ENCODE results near the gene ZNF614. TPM values are rescaled to one million over a fixed set of nuclear protein-coding genes. Genes with fewer than 3 reads are reported as not detected.

The ZNF614 gene
- total RNA-seq (2013; cell fraction: nucleolus; rRNA removed), result 18.3 and 18.5 TPM in 2 replicates
- total RNA-seq (2014; rRNA removed) (9.3 and 11.6 TPM in 2 replicates), total RNA-seq (2014; rRNA removed; fragmentation: Illumina TruSeq; extraction: Trizol) (12.8 TPM in 2 replicates), total RNA-seq (2021) (9.2 and 9.8 TPM in 2 replicates), polyA plus RNA-seq (2011; rRNA removed) (10.0 and 12.5 TPM in 2 replicates), polyA plus RNA-seq (2014; fragmentation: Illumina TruSeq; extraction: Trizol) (9.8 and 12.7 TPM in 2 replicates), polyA plus RNA-seq (2014; fragmentation: Nextera tagmentation; extraction: Ambion mirVana) (1 to 10 TPM; 3.9 to 5.3 TPM), polyA plus RNA-seq (2014; rRNA removed) (5.0 and 5.4 TPM in 2 replicates), polyA plus RNA-seq (2016; fragmentation: Nextera tagmentation; extraction: Ambion mirVana) (10 to 100 TPM; 11.7 to 16.0 TPM), polyA minus RNA-seq (2011; rRNA and poly(A)+ RNA removed) (6.9 and 11.8 TPM in 2 replicates), Bru-seq, nascent RNA (percentile 84 among the genes with signal in this experiment), BruChase-seq, experiment 1, labeled RNA remaining after a 6-hour chase (percentile 77 among the genes with signal in this experiment), BruChase-seq, experiment 2, labeled RNA remaining after a 2-hour chase (percentile 85 among the genes with signal in this experiment)
- polyA plus RNA-seq (2011; ENCODE audit: low read depth), result 3.7 TPM
- polyA plus RNA-seq (2011; cell fraction: cytosol; rRNA removed), result 4.2 and 4.8 TPM in 2 replicates
- 5.9 and 6.9 TPM in 2 replicates for polyA plus RNA-seq (2011; cell fraction: nucleus; rRNA removed)
- 4.7 and 5.9 TPM in 2 replicates for polyA plus RNA-seq (2012)
- polyA minus RNA-seq (2011; cell fraction: cytosol; rRNA and poly(A)+ RNA removed), result 2.9 and 3.5 TPM in 2 replicates
- 5.0 and 5.8 TPM in 2 replicates for polyA minus RNA-seq (2011; cell fraction: nucleus; rRNA and poly(A)+ RNA removed)
- long read RNA-seq, experiment 1, full-length matches to known transcripts, result 4 of 5 reads
- long read RNA-seq, experiment 1, partial matches to known transcripts, result 0 of 5 reads
- long read RNA-seq, experiment 1, other reads (novel, unspliced or antisense), result 1 of 5 reads
- long read RNA-seq, experiment 2, full-length matches to known transcripts, result 30 of 37 reads
- long read RNA-seq, experiment 2, partial matches to known transcripts, result 1 of 37 reads
- long read RNA-seq, experiment 2, other reads (novel, unspliced or antisense), result 6 of 37 reads

GRCh38 chr19:52028027-52028779 lies at the start of gene ZNF614:
TSS of gene ZNF614 (minus strand) at chr19:52028379. CDS start at chr19:52025745, 2,634 bp downstream.
- ChIA-PET CTCF (no interaction called here), RAD21 (ENCODE audit: unreplicated experiment) (interaction anchor here (1.4 kb wide), 1 partner anchor 21 kb away, joined by 7 read pairs; the partner anchor contains the start of gene ZNF432), POLR2A (interaction anchor here (0.7 kb wide), 1 partner anchor 20 kb away, joined by 3 read pairs; the partner anchor contains the start of gene ZNF615), SMC1A (ENCODE audit: uncharacterized antibody, unreplicated experiment) (interaction anchor here (1.0 kb wide), 1 partner anchor 20 kb away, joined by 5 read pairs; no protein-coding TSS in a partner anchor)
- H3K4me3 ChIP-seq, result peak within 1 kb of the TSS; percentile 87
- H3K27ac ChIP-seq (ENCODE audit: control insufficient read depth, insufficient read depth), result peak within 1 kb of the TSS; percentile 79
- H3K4me2 ChIP-seq (ENCODE audit: control insufficient read depth, insufficient read depth), result peak within 1 kb of the TSS; percentile 80
- 1% methylated on average over 53 of the region's 53 CpGs for WGBS (ENCODE audit: insufficient coverage, insufficient replicate concordance, low lambda C conversion rate, missing lambda C conversion rate)
- no peaks in the 10 kb centered on the region; the same call in 1 of the 2 replicates for H3K4me1 ChIP-seq (ENCODE audit: control insufficient read depth, insufficient read depth, low read length)
- H4K20me1 ChIP-seq (ENCODE audit: control insufficient read depth, insufficient read depth), result no peaks in the 10 kb centered on the region
- H2AFZ ChIP-seq (ENCODE audit: control insufficient read depth, low read depth, low read length), result peak within 1 kb of the TSS; percentile 90
- H3K79me2 ChIP-seq (ENCODE audit: control insufficient read depth, insufficient read depth, low read length), result peaks cover 10% of the 10 kb centered on the region
- H3K9me3 ChIP-seq (replicated peaks; ENCODE audit: control insufficient read depth, insufficient read depth, low read length), result peaks cover 32% of the 10 kb centered on the region
- FAIRE-seq (peak; percentile 84), DNase-seq (ENCODE audit: low read depth, low spot score) (peak; percentile 49), ATAC-seq (peak; percentile 94)
- in situ Hi-C loops (cut with MboI), result no loop called here
- peaks cover 2 to 11% of the 10 kb centered on the region in 2 experiments; a peak in 3 of 4 replicates for H3K36me3 ChIP-seq (ENCODE audit: control insufficient read depth in 2 of 2, insufficient read depth in 2 of 2, low read length in 1 of 2)
- H3K9ac ChIP-seq (ENCODE audit: control insufficient read depth, insufficient read depth, low read length), result peak within 1 kb of the TSS; percentile 87
- H3K27me3 ChIP-seq (replicated peaks in 1 of 2; ENCODE audit: control insufficient read depth in 2 of 2, insufficient read depth in 2 of 2, low read length in 1 of 2), result no peaks in the 10 kb centered on the region
- BruUV-seq (replicated peaks), result no TSS peak
- intact Hi-C loops (cut with micrococcal nuclease; ENCODE audit: unreplicated experiment), result loop anchor here (1.0 kb wide), 1 partner anchor 20 kb away; the partner anchor contains the start of gene ZNF432
- TF ChIP-seq SREBF2 (IDR thresholded peaks at IDR 0.05; ENCODE audit: low read length) (no peak), RAD51 (IDR thresholded peaks at IDR 0.05) (no peak), MAX (IDR thresholded peaks at IDR 0.05; ENCODE audit: low read depth, low read length) (peak; percentile 49), NFYB (IDR thresholded peaks at IDR 0.05; ENCODE audit: insufficient read depth, low read depth, low read length) (no peak), CEBPZ (IDR thresholded peaks at IDR 0.05; ENCODE audit: low read depth, low read length) (no peak), SMAD5 (IDR thresholded peaks at IDR 0.05; ENCODE audit: low read depth) (0 out of 2 replicates have a peak, but pooled peaks have one; percentile 53), POLR2AphosphoS5 (IDR thresholded peaks at IDR 0.05; ENCODE audit: low read length) (peak; percentile 97), EP300 (IDR thresholded peaks at IDR 0.05; ENCODE audit: borderline replicate concordance in 1 of 2, control insufficient read depth in 1 of 2, low read depth in 2 of 2, low read length in 2 of 2) (0 out of 4 replicates have a peak, but pooled peaks of 1 of the 2 experiments have one; percentile 30), STAT1 (conservative IDR thresholded peaks at IDR 0.05) (peak; percentile 84; the same call in 1 of the 2 replicates), YY1 (IDR thresholded peaks at IDR 0.05; ENCODE audit: low read depth, low read length) (peak; percentile 99), NFXL1 (IDR thresholded peaks at IDR 0.05; ENCODE audit: borderline replicate concordance) (no peak), NFIC (IDR thresholded peaks at IDR 0.05; ENCODE audit: low read depth, low read length) (no peak), PKNOX1 (IDR thresholded peaks at IDR 0.05) (peak; percentile 72), ZNF207 (IDR thresholded peaks at IDR 0.05; ENCODE audit: borderline replicate concordance) (peak; percentile 86; the same call in 1 of the 2 replicates)

Measured in GM12878 (cell line).